Neural cell (in vitro differentiated cells): Measurements from ENCODE around the gene ITGB5.

Experiments used
- EP300 ChIP-seq: fragments of 450-650 bp; conservative IDR thresholded peaks from 2 replicates; pipeline ENCODE4 v1.6.1; 2014; ENCODE audit warnings: antibody characterized with exemption, mild to moderate bottlenecking, moderate library complexity; ENCODE audit not compliant: poor library complexity, severe bottlenecking
- POLR2AphosphoS5 ChIP-seq: IDR thresholded peaks from 2 replicates; pipeline ENCODE4 v1.6.1; 2012
- RAD21 ChIP-seq: fragments of 450-650 bp; conservative IDR thresholded peaks from 2 replicates; pipeline ENCODE4 v1.6.1; 2014; ENCODE audit warnings: antibody characterized with exemption, mild to moderate bottlenecking, moderate library complexity
- SMC3 ChIP-seq: fragments of 450-650 bp; conservative IDR thresholded peaks from 2 replicates; pipeline ENCODE4 v1.6.1; 2014; ENCODE audit warnings: antibody characterized with exemption, mild to moderate bottlenecking, moderate library complexity; ENCODE audit not compliant: poor library complexity
- TAF1 ChIP-seq: IDR thresholded peaks from 2 replicates; pipeline ENCODE4 v1.6.1; 2012; ENCODE audit warnings: low read depth
- TF ChIP-seq, protein P1 (sequence below): fragments of 450-650 bp; IDR thresholded peaks from 2 replicates; pipeline ENCODE4 v1.5.1; 2014; ENCODE audit warnings: antibody characterized with exemption, mild to moderate bottlenecking, moderate library complexity; ENCODE audit not compliant: poor library complexity, severe bottlenecking

DNA sequence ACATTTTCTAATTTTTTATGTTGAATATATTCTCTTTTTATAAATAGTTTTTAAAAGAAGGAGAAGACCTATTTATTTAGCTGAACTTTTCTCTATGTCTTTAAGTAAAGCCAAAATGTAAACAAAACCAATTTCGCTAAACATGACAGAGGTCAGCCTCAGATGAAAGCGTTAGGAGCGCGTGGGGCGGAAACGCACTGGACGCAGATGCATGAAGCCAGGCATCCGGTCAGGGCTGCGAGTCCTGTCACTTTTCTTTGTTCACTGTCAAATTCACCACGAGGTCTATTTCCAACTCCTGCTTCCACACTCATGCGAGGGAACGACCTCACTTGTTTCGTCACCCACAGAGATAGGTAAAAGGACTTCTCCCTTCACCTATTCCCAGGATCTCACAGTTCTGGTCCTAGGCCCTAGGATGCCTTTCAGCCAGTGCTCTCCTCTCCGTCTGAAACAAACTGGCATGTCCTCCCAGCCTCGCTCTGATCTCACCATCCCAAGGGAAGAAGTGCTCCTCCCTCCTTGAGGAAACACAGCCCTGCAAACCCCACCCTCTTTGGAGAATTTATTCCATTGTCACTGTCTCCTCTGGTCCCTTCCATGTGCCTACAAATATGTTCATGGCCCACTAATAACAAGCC, 57.9 kb downstream of the ITGB5 start:
- TF ChIP-seq, protein P1, sequence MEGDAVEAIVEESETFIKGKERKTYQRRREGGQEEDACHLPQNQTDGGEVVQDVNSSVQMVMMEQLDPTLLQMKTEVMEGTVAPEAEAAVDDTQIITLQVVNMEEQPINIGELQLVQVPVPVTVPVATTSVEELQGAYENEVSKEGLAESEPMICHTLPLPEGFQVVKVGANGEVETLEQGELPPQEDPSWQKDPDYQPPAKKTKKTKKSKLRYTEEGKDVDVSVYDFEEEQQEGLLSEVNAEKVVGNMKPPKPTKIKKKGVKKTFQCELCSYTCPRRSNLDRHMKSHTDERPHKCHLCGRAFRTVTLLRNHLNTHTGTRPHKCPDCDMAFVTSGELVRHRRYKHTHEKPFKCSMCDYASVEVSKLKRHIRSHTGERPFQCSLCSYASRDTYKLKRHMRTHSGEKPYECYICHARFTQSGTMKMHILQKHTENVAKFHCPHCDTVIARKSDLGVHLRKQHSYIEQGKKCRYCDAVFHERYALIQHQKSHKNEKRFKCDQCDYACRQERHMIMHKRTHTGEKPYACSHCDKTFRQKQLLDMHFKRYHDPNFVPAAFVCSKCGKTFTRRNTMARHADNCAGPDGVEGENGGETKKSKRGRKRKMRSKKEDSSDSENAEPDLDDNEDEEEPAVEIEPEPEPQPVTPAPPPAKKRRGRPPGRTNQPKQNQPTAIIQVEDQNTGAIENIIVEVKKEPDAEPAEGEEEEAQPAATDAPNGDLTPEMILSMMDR: no peak
- no peak for TF ChIP-seq RAD21
- TF ChIP-seq POLR2AphosphoS5: no peak
- no peak for TF ChIP-seq SMC3
- no peak for TF ChIP-seq EP300
- no peak for TF ChIP-seq TAF1
